HEK293 (cell line): ENCODE data around the gene INPP5D.

ENCODE experiments used
- CTCF ChIA-PET: fragments of 350-600 bp; formaldehyde crosslinking; extraction: SDS; loops from one replicate; lab custom pipeline; 2021; ENCODE audit warnings: antibody characterized with exemption; lab: Yijun Ruan, JAX
- POLR2A ChIA-PET: fragments of 300-600 bp; formaldehyde crosslinking; extraction: SDS; loops from one replicate; lab custom pipeline; 2020; ENCODE audit warnings: antibody characterized with exemption, inconsistent platforms; lab: Yijun Ruan, JAX
- H3K27ac ChIP-seq: fragments of 200-500 bp; sonication (Bioruptor generic); 2 replicates; pipeline ENCODE4 v1.5.1; 2014; ENCODE audit warnings: low read depth, low read length, control low read depth, inconsistent platforms; ENCODE audit errors: extremely low read depth
- H3K36me3 ChIP-seq, 2 experiments: fragments of 200-500 bp in 1 of 2; sonication (Bioruptor generic) in 1 of 2; 1 replicate in 1 of 2; 2 replicates in 1 of 2; pipeline ENCODE4 v1.5.1; 2014 to 2017; ENCODE audit warnings: inconsistent platforms in 2 of 2, low read length in 2 of 2; ENCODE audit not compliant: control insufficient read depth in 2 of 2, insufficient read depth in 1 of 2
- H3K4me1 ChIP-seq: fragments of 200-500 bp; sonication (Bioruptor generic); 2 replicates; pipeline ENCODE4 v1.5.1; 2014; ENCODE audit warnings: mild to moderate bottlenecking, low read length, inconsistent platforms; ENCODE audit not compliant: control insufficient read depth, insufficient read depth
- H3K4me3 ChIP-seq: 2 replicates; pipeline ENCODE4 v1.5.1; 2011; ENCODE audit warnings: low read depth, mild to moderate bottlenecking, control low read depth, low read length, moderate library complexity
- H3K9me3 ChIP-seq: fragments of 200-500 bp; sonication (Bioruptor generic); 2 replicates; pipeline ENCODE4 v1.5.1; 2014; ENCODE audit warnings: low read depth, low read length, inconsistent platforms; ENCODE audit not compliant: control insufficient read depth, insufficient read depth
- GLI2 ChIP-seq: fragments of 450-650 bp; formaldehyde crosslinking; IDR thresholded peaks from 2 replicates; pipeline ENCODE4; 2017; ENCODE audit warnings: missing biosample characterization, missing genetic modification characterization, low read depth, borderline replicate concordance
- GLIS1 ChIP-seq: fragments of 450-650 bp; formaldehyde crosslinking; IDR thresholded peaks from 2 replicates; pipeline ENCODE4 v1.5.1; 2016; ENCODE audit warnings: missing biosample characterization, missing genetic modification characterization
- HOXD13 ChIP-seq: sonication (generic); formaldehyde crosslinking; IDR thresholded peaks from 2 replicates; pipeline ENCODE4 v1.8.0; 2022; ENCODE audit warnings: missing genetic modification reagents, borderline replicate concordance
- KLF7 ChIP-seq: fragments of 450-650 bp; formaldehyde crosslinking; IDR thresholded peaks from 2 replicates; pipeline ENCODE4 v1.5.1; 2016; ENCODE audit warnings: missing biosample characterization, missing genetic modification characterization, borderline replicate concordance
- MEIS1 ChIP-seq: sonication (generic); formaldehyde crosslinking; IDR thresholded peaks from 2 replicates; pipeline ENCODE4 v1.8.1; 2022; ENCODE audit warnings: missing genetic modification reagents, mild to moderate bottlenecking, borderline replicate concordance
- OVOL3 ChIP-seq: fragments of 450-650 bp; formaldehyde crosslinking; IDR thresholded peaks from 2 replicates; pipeline ENCODE4 v1.5.1; 2016; ENCODE audit warnings: missing biosample characterization, missing genetic modification characterization
- PBX3 ChIP-seq: sonication (generic); formaldehyde crosslinking; IDR thresholded peaks from 2 replicates; pipeline ENCODE4 v1.8.1; 2022; ENCODE audit warnings: mild to moderate bottlenecking, moderate library complexity, missing genetic modification reagents
- PRDM4 ChIP-seq: fragments of 450-650 bp; formaldehyde crosslinking; IDR thresholded peaks from 2 replicates; pipeline ENCODE4 v1.5.1; 2017; ENCODE audit warnings: missing biosample characterization, missing genetic modification characterization
- RBAK ChIP-seq: fragments of 450-650 bp; formaldehyde crosslinking; IDR thresholded peaks from 2 replicates; pipeline ENCODE4 v1.5.1; 2016; ENCODE audit warnings: missing biosample characterization, missing genetic modification characterization
- SP3 ChIP-seq: fragments of 450-650 bp; formaldehyde crosslinking; IDR thresholded peaks from 2 replicates; pipeline ENCODE4 v1.5.1; 2016; ENCODE audit warnings: missing biosample characterization, missing genetic modification characterization
- ZBTB17 ChIP-seq: fragments of 450-650 bp; formaldehyde crosslinking; IDR thresholded peaks from 2 replicates; pipeline ENCODE4 v1.5.1; 2016; ENCODE audit warnings: missing biosample characterization, missing genetic modification characterization
- ZBTB49 ChIP-seq: fragments of 450-650 bp; formaldehyde crosslinking; IDR thresholded peaks from 2 replicates; pipeline ENCODE4 v1.5.1; 2016; ENCODE audit warnings: missing biosample characterization, missing genetic modification characterization, low read depth
- ZFHX2 ChIP-seq: fragments of 450-650 bp; formaldehyde crosslinking; conservative IDR thresholded peaks from 2 replicates; pipeline ENCODE4 v1.5.1; 2016; ENCODE audit warnings: missing biosample characterization, missing genetic modification characterization
- ZFP41 ChIP-seq: fragments of 450-650 bp; formaldehyde crosslinking; IDR thresholded peaks from 2 replicates; pipeline ENCODE4 v1.5.1; 2016; ENCODE audit warnings: missing biosample characterization, missing genetic modification characterization, borderline replicate concordance
- ZNF10 ChIP-seq: fragments of 450-650 bp; formaldehyde crosslinking; IDR thresholded peaks from 2 replicates; pipeline ENCODE4 v1.5.1; 2017; ENCODE audit warnings: missing biosample characterization, missing genetic modification characterization
- ZNF121 ChIP-seq: fragments of 450-650 bp; formaldehyde crosslinking; IDR thresholded peaks from 2 replicates; pipeline ENCODE4 v1.5.1; 2016; ENCODE audit warnings: missing biosample characterization, missing genetic modification characterization
- ZNF138 ChIP-seq: fragments of 450-650 bp; formaldehyde crosslinking; IDR thresholded peaks from 2 replicates; pipeline ENCODE4 v1.5.1; 2016; ENCODE audit warnings: missing biosample characterization, missing genetic modification characterization, borderline replicate concordance
- ZNF16 ChIP-seq: fragments of 450-650 bp; formaldehyde crosslinking; IDR thresholded peaks from 2 replicates; pipeline ENCODE4 v1.5.1; 2016; ENCODE audit warnings: low read depth, missing biosample characterization, missing genetic modification characterization
- ZNF274 ChIP-seq, 2 experiments: fragments of 200-500 bp in 1 of 2; fragments of 450-650 bp in 1 of 2; sonication (Bioruptor generic) in 1 of 2; formaldehyde crosslinking in 1 of 2; IDR thresholded peaks; 2 replicates each; pipeline versions ENCODE4 v1.5.1 to v1.6.1; 2014 to 2016; ENCODE audit warnings: borderline replicate concordance in 1 of 2, inconsistent platforms in 1 of 2, low read length in 1 of 2, missing biosample characterization in 1 of 2, missing genetic modification characterization in 1 of 2
- ZNF302 ChIP-seq: fragments of 450-650 bp; formaldehyde crosslinking; IDR thresholded peaks from 2 replicates; pipeline ENCODE4 v1.5.1; 2016; ENCODE audit warnings: missing biosample characterization, missing genetic modification characterization, low read depth
- ZNF391 ChIP-seq: fragments of 450-650 bp; formaldehyde crosslinking; IDR thresholded peaks from 2 replicates; pipeline ENCODE4 v1.5.1; 2016; ENCODE audit warnings: low read depth, missing biosample characterization, missing genetic modification characterization, borderline replicate concordance
- ZNF473 ChIP-seq: fragments of 450-650 bp; formaldehyde crosslinking; IDR thresholded peaks from 2 replicates; pipeline ENCODE4 v1.5.1; 2017; ENCODE audit warnings: missing biosample characterization, missing genetic modification characterization
- ZNF488 ChIP-seq: fragments of 450-650 bp; formaldehyde crosslinking; IDR thresholded peaks from 2 replicates; pipeline ENCODE4 v1.5.1; 2016; ENCODE audit warnings: missing biosample characterization, missing genetic modification characterization
- ZNF555 ChIP-seq: fragments of 450-650 bp; formaldehyde crosslinking; conservative IDR thresholded peaks from 2 replicates; pipeline ENCODE4 v1.5.1; 2017; ENCODE audit warnings: missing biosample characterization, mild to moderate bottlenecking, missing genetic modification characterization, inconsistent platforms
- ZNF558 ChIP-seq: fragments of 450-650 bp; formaldehyde crosslinking; IDR thresholded peaks from 2 replicates; pipeline ENCODE4 v1.5.1; 2016; ENCODE audit warnings: missing biosample characterization, missing genetic modification characterization
- ZNF560 ChIP-seq: fragments of 450-650 bp; formaldehyde crosslinking; IDR thresholded peaks from 2 replicates; pipeline ENCODE4 v1.5.1; 2017; ENCODE audit warnings: missing biosample characterization, missing genetic modification characterization, borderline replicate concordance
- ZNF561 ChIP-seq: fragments of 450-650 bp; IDR thresholded peaks from 2 replicates; pipeline ENCODE4 v1.5.1; 2018; ENCODE audit warnings: missing biosample characterization, missing genetic modification characterization, borderline replicate concordance
- ZNF623 ChIP-seq: fragments of 450-650 bp; formaldehyde crosslinking; IDR thresholded peaks from 2 replicates; pipeline ENCODE4 v1.5.1; 2016; ENCODE audit warnings: missing biosample characterization, missing genetic modification characterization
- ZNF785 ChIP-seq: fragments of 450-650 bp; formaldehyde crosslinking; IDR thresholded peaks from 2 replicates; pipeline ENCODE4 v1.5.1; 2016; ENCODE audit warnings: missing biosample characterization, missing genetic modification characterization

The INPP5D gene

GRCh38 chr2:233020454-233020853 is 39.7 kb upstream of the INPP5D start:
- H3K36me3 ChIP-seq = no peaks in the 10 kb centered on the region
- ChIA-PET POLR2A (no interaction called here), CTCF (no interaction called here)
- no peak overlapping the region for H3K27ac ChIP-seq
- H3K4me3 ChIP-seq = no peak overlapping the region
- H3K9me3 ChIP-seq = no peaks in the 10 kb centered on the region
- H3K4me1 ChIP-seq = no peaks in the 10 kb centered on the region
- TF ChIP-seq ZBTB49 (tag by site-specific recombination) = no peak
- TF ChIP-seq ZNF391 (tag by site-specific recombination) = no peak
- TF ChIP-seq ZNF558 = no peak
- TF ChIP-seq HOXD13 = no peak
- TF ChIP-seq SP3 (tag by site-specific recombination) = no peak
- no peak for TF ChIP-seq ZNF623
- TF ChIP-seq ZNF488 = no peak
- TF ChIP-seq ZBTB17 (tag by site-specific recombination) = no peak
- TF ChIP-seq ZNF16 (tag by site-specific recombination) = no peak
- TF ChIP-seq KLF7 = no peak
- TF ChIP-seq ZNF785 = no peak
- TF ChIP-seq ZNF555 = no peak
- no peak for TF ChIP-seq ZNF121
- no peak for TF ChIP-seq GLIS1 (tag by site-specific recombination)
- no peak for TF ChIP-seq MEIS1 (CRISPR knock-in tag)
- TF ChIP-seq ZNF561 (tag by site-specific recombination) = no peak
- TF ChIP-seq ZNF138 (tag by site-specific recombination) = no peak
- TF ChIP-seq OVOL3 (tag by site-specific recombination) = no peak
- no peak for TF ChIP-seq ZNF10 (tag by site-specific recombination)
- TF ChIP-seq ZNF560 (tag by site-specific recombination) = no peak

GRCh38 chr2:233021771-233022170 is 38.4 kb upstream of the INPP5D start:
- POLR2A ChIA-PET = no interaction called here
- TF ChIP-seq ZFHX2 (no peak), ZNF274 (IDR thresholded peaks at IDR 0.05; ENCODE audit: low read length) (no peak), ZNF274 (tag by site-specific recombination; IDR thresholded peaks at IDR 0.05; ENCODE audit: borderline replicate concordance) (no peak), ZNF473 (no peak), RBAK (tag by site-specific recombination) (no peak), ZNF302 (tag by site-specific recombination) (no peak), PRDM4 (tag by site-specific recombination) (no peak), ZFP41 (tag by site-specific recombination) (no peak), GLI2 (no peak), PBX3 (CRISPR knock-in tag) (no peak)
- CTCF ChIA-PET = interaction anchor here (0.8 to 1.0 kb wide), 2 partner anchors 42 to 1833 kb away, joined by 3 to 4 read pairs; no protein-coding TSS in a partner anchor

More at GRCh38 chr2:233021771-233022170, 38.4 kb upstream of the INPP5D start:
- Histone ChIP-seq H3K9me3 (no peaks in the 10 kb centered on the region), H3K36me3 (no peaks in the 10 kb centered on the region), H3K4me1 (no peaks in the 10 kb centered on the region), H3K4me3 (no peak overlapping the region), H3K27ac (no peak overlapping the region)
